HG02840 (cell line): ENCODE data around the gene SYT11.
"Not testable (repeated sequence)": the region's sequence is repeated elsewhere in the genome, so short reads cannot be mapped to it uniquely, and the experiment has no call there.

Experiments
- ATAC-seq: cut with Tn5 transposase; IDR thresholded peaks from one replicate; pipeline ENCODE4 v1.9.1; 2021; ENCODE audit warnings: mild to moderate bottlenecking, moderate library complexity, moderate number of reproducible peaks; ENCODE audit not compliant: unreplicated experiment, low FRiP score

SYT11 gene

GRCh38 chr1:155895617-155896016 is 36.2 kb downstream of the SYT11 start:
- ATAC-seq = not testable (repeated sequence)

GRCh38 chr1:155896476-155896875 is 37.1 kb downstream of the SYT11 start:
- ATAC-seq = not testable (repeated sequence)

GRCh38 chr1:155897746-155898145 is 38.4 kb downstream of the SYT11 start:
- ATAC-seq = no peak

GRCh38 chr1:155898888-155899287 is 39.5 kb downstream of the SYT11 start:
- ATAC-seq = no peak

- no peak for ATAC-seq
These were observed 40.3 kb downstream of the SYT11 start for GRCh38 chr1:155899683-155900082.

- no peak for ATAC-seq
These were observed 40.8 kb downstream of the SYT11 start for GRCh38 chr1:155900161-155900560.

- no peak for ATAC-seq
These were observed 44.9 kb downstream of the SYT11 start for GRCh38 chr1:155904261-155904660.

- ATAC-seq = no peak
These were observed 50.5 kb downstream of the SYT11 start for GRCh38 chr1:155909894-155910293.

GRCh38 chr1:155910621-155911121 is 51.3 kb downstream of the SYT11 start:
- ATAC-seq = no peak

GRCh38 chr1:155911156-155912055 is 52.0 kb downstream of the SYT11 start, which contains the start of gene RIT1:
Gene RIT1, minus strand, starts transcription at chr1:155911349. Its CDS starts 588 bp downstream, at chr1:155910761.
- ATAC-seq = peak; percentile 77

- no peak for ATAC-seq
These were observed 52.7 kb downstream of the SYT11 start for GRCh38 chr1:155912056-155912536.

GRCh38 chr1:155913969-155914757 is 54.8 kb downstream of the SYT11 start:
- no peak for ATAC-seq

- ATAC-seq = no peak
These were observed 59.3 kb downstream of the SYT11 start for GRCh38 chr1:155918660-155919059.

GRCh38 chr1:155919801-155920200 is 60.4 kb downstream of the SYT11 start:
- ATAC-seq = no peak

GRCh38 chr1:155920717-155921116 is 61.4 kb downstream of the SYT11 start:
- no peak for ATAC-seq

- ATAC-seq = no peak
These were observed 66.1 kb downstream of the SYT11 start for GRCh38 chr1:155925506-155925905.

GRCh38 chr1:155929057-155929456 is 69.7 kb downstream of the SYT11 start:
- no peak for ATAC-seq

GRCh38 chr1:155930725-155931124 is 71.4 kb downstream of the SYT11 start:
- ATAC-seq = not testable (repeated sequence)

- ATAC-seq = no peak
These were observed 72.1 kb downstream of the SYT11 start for GRCh38 chr1:155931332-155932038.

- ATAC-seq = no peak
These were observed 72.7 kb downstream of the SYT11 start for GRCh38 chr1:155932081-155932480.
